ENCODE data around the gene ABCC4. TPM values are rescaled to one million over a fixed set of nuclear protein-coding genes. Genes with fewer than 3 reads are reported as not detected.
A peak's percentile ranks its signal among the peaks of the same experiment; 100 is the strongest.

The ABCC4 gene
- total RNA-seq, 1 donor from 2014 or later = 11.7 TPM

GRCh38 chr13:95212983-95213850 is 88.0 kb downstream of the ABCC4 start:
- DNase-seq (no peak), ATAC-seq (ENCODE audit: low read depth) (no peak)
- no peaks in the 10 kb centered on the region for H3K27me3 Mint-ChIP-seq
- no peak overlapping the region for H3K4me3 Mint-ChIP-seq
- ChIA-PET CTCF (no interaction called here), POLR2A (no interaction called here)
- H3K36me3 Mint-ChIP-seq (ENCODE audit: low read depth) = peaks cover 4% of the 10 kb centered on the region
- intact Hi-C loops (cut with micrococcal nuclease) = no loop called here
- no peak for TF ChIP-seq CTCF (IDR thresholded peaks at IDR 0.05)
- no peak overlapping the region for H3K27ac Mint-ChIP-seq
- H3K4me1 Mint-ChIP-seq = peaks cover under 1% of the 10 kb centered on the region
- no peaks in the 10 kb centered on the region for H3K9me3 Mint-ChIP-seq

- Mint-ChIP-seq H3K9me3 (no peaks in the 10 kb centered on the region), H3K4me3 (no peak overlapping the region), H3K36me3 (ENCODE audit: low read depth) (peaks cover 11% of the 10 kb centered on the region), H3K4me1 (peaks cover 9% of the 10 kb centered on the region), H3K27me3 (no peaks in the 10 kb centered on the region), H3K27ac (no peak overlapping the region)
- CTCF ChIA-PET = no interaction called here
- intact Hi-C loops (cut with micrococcal nuclease) = loop anchor here (5.0 kb wide), 1 partner anchor 173 kb away; no protein-coding TSS in a partner anchor
- no peak for TF ChIP-seq CTCF (IDR thresholded peaks at IDR 0.05)
- POLR2A ChIA-PET = no interaction called here
- DNase-seq = no peak
- no peak for ATAC-seq (ENCODE audit: low read depth)
These were observed 92.1 kb downstream of the ABCC4 start for GRCh38 chr13:95209109-95209508.

- Mint-ChIP-seq H3K9me3 (no peaks in the 10 kb centered on the region), H3K27ac (peak overlapping the region; percentile 13), H3K27me3 (no peaks in the 10 kb centered on the region), H3K36me3 (ENCODE audit: low read depth) (peaks cover 11% of the 10 kb centered on the region), H3K4me3 (peak overlapping the region; percentile 57), H3K4me1 (peaks cover 9% of the 10 kb centered on the region)
- DNase-seq (no peak), ATAC-seq (ENCODE audit: low read depth) (peak; percentile 64)
- ChIA-PET POLR2A (no interaction called here), CTCF (interaction anchor here (0.8 to 0.9 kb wide), 3 partner anchors 16 to 197 kb away, joined by 4 to 6 read pairs (median 4); no protein-coding TSS in a partner anchor)
- no peak for TF ChIP-seq CTCF (IDR thresholded peaks at IDR 0.05)
- intact Hi-C loops (cut with micrococcal nuclease) = loop anchor here (5.0 kb wide), 1 partner anchor 174 kb away; no protein-coding TSS in a partner anchor
These were observed 93.4 kb downstream of the ABCC4 start for GRCh38 chr13:95207769-95208366.

GRCh38 chr13:95206116-95206515 is 95.1 kb downstream of the ABCC4 start:
- CTCF ChIA-PET = no interaction called here

More at GRCh38 chr13:95206116-95206515, 95.1 kb downstream of the ABCC4 start:
- H3K4me3 Mint-ChIP-seq = no peak overlapping the region
- POLR2A ChIA-PET = no interaction called here
- H3K4me1 Mint-ChIP-seq = peaks cover 9% of the 10 kb centered on the region
- intact Hi-C loops (cut with micrococcal nuclease) = loop anchor here (5.0 kb wide), 1 partner anchor 176 kb away; no protein-coding TSS in a partner anchor
- no peak for TF ChIP-seq CTCF (IDR thresholded peaks at IDR 0.05)
- peaks cover 11% of the 10 kb centered on the region for H3K36me3 Mint-ChIP-seq (ENCODE audit: low read depth)
- no peaks in the 10 kb centered on the region for H3K27me3 Mint-ChIP-seq
- DNase-seq = no peak
- no peaks in the 10 kb centered on the region for H3K9me3 Mint-ChIP-seq
- ATAC-seq (ENCODE audit: low read depth) = no peak
- no peak overlapping the region for H3K27ac Mint-ChIP-seq
